Activated effector memory CD4-positive, alpha-beta T cell treated with anti-CD3 and anti-CD28 coated beads, Interleukin-2, amount 50 U/mL, for 16 hours (primary cell): ENCODE data around the gene OR9Q1.
"Not testable (repeated sequence)": the region's sequence is repeated elsewhere in the genome, so short reads cannot be mapped to it uniquely, and the experiment has no call there.

Experiments used
- DNase-seq: peaks from one replicate; pipeline ENCODE4 v3.0.0-alpha.2; 2020

Gene OR9Q1, protein sequence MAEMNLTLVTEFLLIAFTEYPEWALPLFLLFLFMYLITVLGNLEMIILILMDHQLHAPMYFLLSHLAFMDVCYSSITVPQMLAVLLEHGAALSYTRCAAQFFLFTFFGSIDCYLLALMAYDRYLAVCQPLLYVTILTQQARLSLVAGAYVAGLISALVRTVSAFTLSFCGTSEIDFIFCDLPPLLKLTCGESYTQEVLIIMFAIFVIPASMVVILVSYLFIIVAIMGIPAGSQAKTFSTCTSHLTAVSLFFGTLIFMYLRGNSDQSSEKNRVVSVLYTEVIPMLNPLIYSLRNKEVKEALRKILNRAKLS

DNA sequence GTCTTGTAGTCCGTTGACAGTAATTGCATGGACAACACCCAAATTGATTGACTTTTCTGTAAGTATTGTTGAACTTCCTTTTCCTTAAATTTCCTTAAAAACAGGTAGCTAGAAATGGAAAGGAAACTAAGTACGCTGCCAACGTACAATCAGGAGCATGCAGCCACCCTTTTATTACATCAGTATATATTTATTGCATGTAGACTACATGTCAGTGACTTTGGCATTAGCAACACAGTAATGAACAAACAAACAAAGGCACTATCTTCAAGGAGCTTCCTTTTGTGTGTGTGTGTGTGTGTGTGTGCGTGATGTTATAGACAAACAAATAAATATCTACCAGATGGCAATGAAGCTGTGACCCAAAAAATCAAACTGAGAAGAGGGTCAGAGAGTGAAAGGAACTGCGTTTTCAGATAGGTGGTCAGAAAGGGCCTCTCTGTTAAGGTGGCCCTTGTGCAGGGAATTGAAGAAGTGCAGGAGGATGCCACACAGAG, at the start of gene OR9Q1:
TSS of gene OR9Q1 (plus strand) at position 447 of the 497 bp plus-strand sequence. CDS start 155,564 bp downstream, outside the sequence.
- DNase-seq: no peak

DNA sequence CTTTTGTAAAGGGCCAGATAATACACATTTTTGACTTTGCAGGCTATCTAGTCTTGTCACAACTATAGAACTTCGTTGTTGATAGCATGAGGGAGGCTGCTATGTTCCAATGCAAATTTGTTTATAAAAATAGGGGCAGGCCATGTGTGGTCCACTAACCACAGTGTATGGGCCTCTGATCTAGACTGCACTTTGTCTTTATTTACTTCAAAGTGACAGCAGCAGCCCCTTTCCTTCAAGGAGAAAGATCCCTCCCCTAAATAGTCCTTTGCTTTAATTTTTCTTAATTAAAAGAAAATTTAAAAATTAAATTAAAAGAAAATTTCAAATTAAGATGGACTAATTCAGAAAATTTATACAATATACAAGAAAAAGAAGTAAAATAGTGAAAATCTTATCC, 49.5 kb upstream of the OR9Q1 start:
- no peak for DNase-seq

DNA sequence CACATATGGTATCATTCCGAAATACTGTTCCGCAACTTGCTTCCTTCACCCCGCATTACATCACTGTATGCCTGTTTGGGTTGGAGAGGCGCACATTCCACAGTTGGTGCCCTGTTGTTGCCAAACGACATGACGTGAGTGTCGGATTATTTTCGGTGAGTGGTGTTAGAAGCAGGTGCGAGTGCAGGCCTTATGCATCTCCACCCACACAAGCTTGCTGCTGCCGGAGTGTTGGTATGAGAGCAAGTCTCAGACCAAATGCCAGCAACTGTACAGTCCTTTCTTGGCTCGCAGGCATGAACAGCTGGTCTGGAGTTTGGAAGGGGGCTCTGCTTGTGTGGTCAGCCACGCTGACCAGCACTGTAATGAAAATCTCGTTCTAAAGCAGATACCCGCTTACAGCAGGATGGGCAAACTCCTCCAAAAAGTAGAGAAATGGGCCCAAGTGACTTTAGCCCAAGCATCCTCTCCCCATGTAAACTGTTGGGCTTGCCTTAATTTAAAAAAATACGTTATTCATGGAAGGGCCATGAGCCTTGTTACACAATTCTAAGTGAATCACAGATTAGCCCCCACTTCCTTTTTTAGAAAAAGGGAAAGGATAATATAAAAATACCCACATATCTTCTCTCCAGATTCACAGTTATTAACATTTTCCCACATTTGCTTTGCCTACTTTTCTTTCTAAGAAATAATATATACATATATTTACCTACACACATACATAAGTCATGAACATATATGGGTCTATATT, 48.7 kb upstream of the OR9Q1 start:
- DNase-seq: no peak

DNA sequence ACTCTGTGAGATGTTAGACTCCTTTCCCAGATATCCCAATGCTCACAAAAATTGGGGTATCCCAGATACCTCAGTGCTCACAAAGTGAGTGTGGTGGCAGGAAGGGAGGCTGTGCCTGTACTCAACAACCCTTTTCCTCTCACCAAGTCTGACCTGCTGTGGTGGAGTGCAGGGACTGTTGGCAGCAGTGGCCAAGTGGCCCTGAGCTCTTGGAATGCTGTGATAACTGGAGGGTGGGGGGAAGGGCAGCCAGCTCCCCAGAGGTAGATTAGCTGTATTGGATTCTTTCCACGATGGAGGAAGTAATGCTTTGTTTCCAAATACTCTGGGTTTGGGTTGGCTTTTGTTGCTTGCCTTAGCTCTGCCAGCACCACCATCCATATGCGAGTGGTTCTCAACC, 46.0 kb upstream of the OR9Q1 start:
- DNase-seq: no peak

DNA sequence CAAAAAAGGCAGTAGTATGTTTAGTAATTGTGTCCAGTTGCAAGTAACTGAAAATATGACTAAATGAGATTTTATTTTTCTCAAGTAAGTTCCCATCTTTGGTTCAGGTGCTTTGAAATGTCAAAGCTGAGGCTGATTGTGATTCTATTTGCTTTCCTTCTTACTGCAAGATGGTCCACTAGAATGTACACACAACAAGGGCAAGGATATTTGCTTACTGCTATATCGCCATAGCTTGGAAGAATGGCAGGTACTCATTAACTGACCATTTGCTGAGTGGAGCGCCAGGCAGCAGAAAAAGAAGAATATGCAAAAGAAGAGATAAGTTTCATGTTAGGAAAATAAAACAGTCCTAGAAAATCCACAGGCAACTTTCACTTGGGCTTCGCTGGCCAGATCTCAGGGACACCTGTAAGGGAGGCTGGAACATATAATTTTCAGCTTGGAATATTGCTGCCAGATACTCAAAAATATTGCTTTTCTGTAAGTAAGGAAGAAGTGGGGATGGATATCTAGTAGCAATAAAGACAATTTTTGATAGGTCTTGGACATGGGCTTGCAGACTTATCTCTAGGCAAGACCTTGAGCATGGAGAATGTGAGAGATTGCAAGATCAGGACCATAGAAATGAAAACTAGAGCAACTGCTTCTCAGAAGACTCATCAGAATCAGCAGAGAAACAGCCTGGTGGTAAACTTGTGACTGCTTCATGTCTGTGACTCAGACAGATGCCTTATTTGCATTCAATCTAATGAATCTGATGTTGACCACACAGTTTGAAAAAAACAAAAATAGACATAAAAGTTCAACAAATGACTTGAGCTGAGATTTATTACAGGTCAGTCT, 44.8 kb upstream of the OR9Q1 start:
- DNase-seq: no peak

DNA sequence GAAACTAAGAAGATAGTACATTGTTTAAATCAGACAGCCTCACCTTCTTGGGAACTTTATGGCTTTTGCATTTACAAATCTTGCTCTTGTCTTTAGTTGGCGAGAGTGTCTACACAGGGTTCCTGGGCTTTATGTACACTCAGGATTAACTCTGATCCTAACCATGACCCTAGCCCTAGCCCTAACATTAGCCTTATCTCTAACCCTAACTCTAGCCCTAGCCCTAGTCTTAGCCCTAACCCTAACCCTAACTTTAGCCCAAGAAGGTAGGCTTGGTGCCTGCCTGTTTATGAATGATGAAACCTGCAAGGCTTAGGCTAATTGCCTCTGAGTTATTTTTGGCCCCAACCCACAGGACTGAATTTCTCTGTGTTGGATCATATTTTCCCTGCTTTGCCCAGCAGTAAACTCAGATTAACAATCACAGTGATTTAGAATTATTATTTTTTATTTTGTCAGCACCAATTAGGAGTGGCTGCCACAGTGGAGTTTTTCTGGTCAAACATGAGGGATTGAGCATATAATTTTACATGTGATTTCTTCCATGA, 44.1 kb upstream of the OR9Q1 start:
- no peak for DNase-seq

DNA sequence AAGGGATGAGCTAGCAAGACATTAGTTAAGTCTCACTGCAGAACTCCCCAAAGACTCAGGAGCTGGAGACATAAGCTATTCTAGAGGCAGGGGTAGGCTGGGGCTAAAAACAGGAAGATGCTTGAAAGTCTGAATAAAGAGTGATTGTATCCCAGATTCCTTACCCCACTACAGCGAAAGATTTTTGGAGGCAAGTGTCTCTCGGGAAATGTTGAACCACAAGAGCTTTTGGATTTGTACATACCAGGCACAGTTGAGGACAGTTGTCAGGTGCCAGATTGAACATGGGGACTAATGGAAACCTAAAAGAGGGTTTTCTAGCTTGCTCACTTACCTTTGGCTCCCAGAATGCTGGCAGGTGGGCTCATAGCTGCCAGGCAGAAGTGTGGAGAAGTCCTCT, 43.5 kb upstream of the OR9Q1 start:
- no peak for DNase-seq

DNA sequence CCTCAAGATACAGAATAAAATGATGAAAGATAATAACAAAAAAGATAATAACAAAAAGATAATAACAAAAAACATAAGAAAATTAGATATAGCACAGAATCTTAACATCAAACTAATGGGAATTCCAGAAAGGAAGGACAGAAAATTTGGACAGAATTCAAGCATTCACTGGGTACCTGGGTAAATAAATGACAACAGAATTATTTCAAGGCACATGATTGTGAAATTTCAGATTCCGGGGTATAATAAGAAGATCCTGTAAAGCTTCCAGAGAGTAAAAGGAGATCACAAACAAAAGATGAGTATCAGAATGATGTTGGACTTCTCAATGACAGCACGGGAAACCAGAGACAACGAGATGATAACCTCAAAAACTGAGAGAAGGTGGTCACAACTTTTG, 42.1 kb upstream of the OR9Q1 start:
- no peak for DNase-seq

DNA sequence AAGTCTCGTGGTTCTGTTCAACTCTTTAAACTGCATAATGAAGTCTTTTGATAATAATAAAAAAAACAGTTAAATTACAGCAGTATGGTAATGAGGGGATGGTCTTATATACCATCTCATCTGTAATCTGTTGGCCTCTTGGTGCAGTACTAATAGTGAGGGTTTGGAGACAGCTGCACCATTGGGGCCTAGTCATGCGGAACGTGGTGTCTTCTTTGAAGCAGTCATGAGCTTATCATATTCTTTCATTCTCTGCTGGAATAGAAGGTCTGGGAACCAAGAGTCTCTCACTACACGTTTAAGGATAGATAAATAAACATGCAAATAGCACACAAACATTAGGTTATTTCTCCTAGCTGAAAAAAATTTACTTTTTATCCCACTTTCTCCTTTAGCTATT, 40.9 kb upstream of the OR9Q1 start:
- DNase-seq: no peak

DNA sequence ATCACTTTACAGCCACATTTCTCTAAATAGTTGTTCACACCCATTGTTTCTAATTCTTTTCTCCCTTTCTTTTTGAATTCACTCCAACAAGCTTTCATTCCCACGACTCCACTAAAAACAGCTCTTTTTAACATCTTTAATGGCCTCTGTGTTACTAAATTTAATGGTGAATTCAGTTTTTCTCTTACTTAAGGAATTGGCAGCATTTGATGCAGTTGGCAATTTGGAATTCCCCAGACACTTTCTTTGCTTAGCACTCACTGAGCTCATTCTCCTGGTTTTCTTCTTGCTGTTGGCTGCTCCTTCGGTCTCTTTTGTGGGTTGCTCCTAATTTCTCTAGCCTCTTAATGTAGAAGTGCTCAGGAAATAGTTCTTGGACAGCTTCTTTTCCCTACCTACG, 40.5 kb upstream of the OR9Q1 start:
- no peak for DNase-seq

DNA sequence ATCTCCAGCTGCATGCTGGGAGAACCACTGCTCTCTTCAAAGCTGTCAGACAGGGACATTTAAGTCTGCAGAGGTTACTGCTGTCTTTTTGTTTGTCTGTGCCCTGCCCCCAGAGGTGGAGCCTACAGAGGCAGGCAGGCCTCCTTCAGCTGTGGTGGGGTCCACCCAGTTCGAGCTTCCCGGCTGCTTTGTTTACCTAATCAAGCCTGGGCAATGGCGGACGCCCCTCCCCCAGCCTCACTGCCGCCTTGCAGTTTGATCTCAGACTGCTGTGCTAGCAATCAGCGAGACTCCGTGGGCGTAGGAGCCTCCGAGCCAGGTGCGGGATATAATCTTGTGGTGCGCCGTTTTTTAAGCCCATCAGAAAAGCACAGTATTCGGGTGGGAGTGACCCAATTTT, 24.2 kb upstream of the OR9Q1 start:
- not testable (repeated sequence) for DNase-seq

DNA sequence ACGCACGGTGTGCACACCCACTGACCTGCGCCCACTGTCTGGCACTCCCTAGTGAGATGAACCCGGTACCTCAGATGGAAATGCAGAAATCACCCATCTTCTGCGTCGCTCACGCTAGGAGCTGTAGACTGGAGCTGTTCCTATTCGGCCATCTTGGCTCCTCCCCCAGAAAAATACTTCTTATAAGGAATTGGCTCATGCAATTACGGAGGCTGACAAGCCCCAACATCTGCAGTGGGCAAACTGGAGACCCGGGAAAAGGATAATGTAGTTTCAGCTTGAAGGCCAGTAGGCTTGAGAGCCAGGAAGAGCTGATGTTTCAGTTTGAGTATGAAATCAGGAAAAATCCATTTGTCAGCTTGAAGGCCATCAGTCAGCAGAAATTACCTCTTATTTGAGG, 23.7 kb upstream of the OR9Q1 start:
- not testable (repeated sequence) for DNase-seq

DNA sequence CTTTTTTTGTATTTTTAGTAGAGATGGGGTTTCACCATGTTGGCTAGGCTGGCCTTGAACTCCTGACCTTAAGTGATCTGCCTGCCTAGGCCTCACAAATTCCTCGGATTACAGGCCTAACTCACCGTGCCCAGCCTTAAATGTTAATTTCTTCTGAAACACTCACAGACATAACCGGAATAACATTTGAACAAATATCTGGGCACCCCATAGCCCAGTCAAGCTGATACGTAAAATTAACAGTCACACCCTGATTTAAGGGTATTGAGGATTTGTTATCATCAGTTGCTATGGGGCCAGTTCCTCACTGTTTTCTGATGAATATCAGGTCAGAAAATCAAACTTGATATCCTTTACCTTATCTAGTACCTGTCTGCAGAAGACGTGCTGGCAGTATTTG, 23.0 kb upstream of the OR9Q1 start:
- no peak for DNase-seq

DNA sequence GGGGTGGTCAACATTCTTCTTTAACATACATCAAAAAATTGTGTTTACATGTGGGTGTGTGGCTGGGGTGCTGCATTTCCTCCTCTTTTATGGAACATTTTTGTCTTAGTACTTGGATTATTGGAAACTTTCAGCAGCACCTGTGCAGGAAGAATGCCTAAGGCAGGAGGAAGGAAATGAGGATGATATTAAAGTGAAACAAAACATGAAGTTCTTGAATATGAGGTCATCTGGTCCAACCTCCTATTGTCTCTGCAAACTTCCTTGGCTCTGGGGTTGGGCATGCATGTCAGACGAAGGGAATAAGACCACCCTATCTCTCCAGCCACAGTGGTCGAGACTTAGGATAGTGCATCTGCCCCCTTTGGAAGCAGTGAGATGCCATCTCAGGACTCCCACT, 20.6 kb upstream of the OR9Q1 start:
- DNase-seq: no peak

DNA sequence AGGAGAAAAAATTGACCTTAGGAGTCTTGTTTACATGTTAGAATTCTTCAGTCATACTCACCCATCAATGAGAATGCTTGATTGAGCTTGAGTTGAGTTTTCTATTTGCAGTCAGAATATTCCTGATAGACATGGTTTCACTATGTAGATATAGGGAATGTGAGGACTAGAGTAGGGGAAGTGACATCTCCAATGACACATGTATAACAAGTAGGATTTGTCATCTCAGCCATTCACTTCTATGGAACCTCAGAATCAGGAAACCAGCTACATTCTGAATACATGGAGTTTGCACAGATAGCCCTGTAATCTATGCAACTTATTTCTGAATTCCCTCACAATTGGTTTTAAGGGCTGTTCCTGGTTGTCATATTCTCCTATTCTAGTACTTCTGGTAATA, 20.1 kb upstream of the OR9Q1 start:
- no peak for DNase-seq

DNA sequence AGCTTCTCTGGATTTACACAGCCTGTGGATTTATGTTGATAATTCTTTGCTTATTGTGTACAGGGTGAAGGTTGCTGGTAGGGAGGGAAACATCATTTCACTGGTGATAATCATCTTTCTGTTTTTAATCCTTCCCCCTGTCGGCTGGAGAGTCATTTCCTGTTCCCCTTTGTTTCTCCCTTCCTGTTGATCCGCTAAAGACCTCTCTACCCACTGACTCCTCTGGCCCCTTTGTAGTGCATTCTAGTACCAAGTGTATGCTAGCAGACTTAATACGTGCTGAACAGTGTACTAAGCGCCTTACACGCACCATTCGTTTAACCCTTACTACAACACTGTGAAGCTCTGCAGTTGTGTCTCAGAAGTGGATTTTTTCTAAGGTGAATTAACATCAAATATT, 19.0 kb upstream of the OR9Q1 start:
- no peak for DNase-seq

DNA sequence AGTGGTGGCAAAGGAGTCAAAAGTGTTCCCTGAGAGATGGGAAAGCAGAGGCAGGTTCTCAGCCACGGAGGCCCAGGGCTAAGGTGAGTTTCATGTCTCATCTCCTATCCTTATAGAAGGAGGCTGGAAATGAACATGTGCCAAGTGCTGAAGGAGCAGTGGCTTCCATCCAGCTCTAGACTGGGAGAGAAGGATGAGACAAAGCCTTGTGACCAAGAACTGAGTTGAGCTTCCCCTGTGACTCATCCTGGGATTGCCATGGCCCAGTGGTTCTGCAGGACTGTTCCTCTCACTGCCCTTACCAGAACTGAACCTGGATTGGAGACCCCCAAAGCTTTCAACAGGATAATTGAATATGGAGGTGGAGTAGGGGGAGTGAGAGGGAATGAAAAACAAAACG, 16.7 kb upstream of the OR9Q1 start:
- DNase-seq: no peak

DNA sequence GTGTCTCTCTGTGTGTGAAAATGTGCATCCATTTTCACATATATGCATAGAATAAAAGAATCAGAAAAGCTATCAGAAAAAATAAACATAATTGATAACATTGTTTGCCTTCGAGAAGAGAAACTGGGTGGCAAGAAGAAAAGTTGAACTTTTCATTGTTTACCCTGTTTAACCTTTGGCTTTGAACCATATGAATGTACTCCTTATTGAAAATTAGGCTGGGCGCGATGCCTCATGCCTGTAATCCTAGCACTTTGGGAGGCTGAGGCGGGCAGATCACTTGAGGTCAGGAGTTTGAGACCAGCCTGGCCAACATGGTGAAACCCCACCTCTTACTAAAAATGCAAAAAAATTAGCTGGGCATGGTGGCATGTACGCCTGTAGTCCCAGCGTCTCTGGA, 11.9 kb upstream of the OR9Q1 start:
- no peak for DNase-seq

DNA sequence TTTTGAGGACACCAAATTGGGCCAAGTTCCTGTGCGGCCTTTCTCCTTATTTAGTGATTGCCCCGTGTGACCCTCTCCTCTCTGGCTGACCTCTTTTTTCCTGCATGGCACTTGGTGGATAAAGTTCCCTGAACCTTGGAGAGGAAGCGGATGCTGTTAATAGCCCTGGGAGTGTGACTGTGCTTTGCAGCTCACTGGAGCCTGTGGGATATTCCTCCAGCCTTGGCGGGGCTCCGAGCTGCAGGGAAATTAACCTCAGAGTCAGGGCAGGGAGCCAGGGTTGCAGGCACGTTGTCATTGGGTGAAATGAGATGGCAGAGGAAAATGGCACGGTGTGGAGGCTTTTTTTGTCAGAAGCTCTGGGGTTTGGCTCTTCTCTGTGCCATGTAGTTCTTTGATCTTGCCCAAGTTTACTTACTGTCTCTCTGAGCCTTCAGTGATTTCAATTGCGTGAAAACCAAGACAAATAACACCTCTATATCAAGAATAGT, 965 bp downstream of the OR9Q1 start:
- DNase-seq: no peak

DNA sequence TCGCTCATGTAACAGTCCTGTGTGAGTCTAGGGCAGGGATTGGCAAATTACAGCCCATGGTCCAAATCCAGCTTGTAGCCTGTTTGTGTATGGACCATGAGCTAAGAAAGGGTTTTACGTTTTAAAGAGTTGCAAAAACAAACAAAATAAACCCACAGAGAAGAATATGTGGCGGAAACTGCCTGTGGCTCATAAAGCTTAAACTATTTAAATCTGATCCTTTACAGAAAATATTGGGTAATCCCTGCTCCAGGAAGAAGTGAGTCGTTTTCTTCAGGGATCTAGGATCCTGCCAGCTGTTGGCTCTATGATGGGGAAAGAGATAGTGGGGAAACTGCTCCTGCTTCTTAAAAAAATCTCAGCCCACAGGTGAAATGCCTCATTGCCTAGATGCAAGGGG, 3.7 kb downstream of the OR9Q1 start:
- DNase-seq: no peak

DNA sequence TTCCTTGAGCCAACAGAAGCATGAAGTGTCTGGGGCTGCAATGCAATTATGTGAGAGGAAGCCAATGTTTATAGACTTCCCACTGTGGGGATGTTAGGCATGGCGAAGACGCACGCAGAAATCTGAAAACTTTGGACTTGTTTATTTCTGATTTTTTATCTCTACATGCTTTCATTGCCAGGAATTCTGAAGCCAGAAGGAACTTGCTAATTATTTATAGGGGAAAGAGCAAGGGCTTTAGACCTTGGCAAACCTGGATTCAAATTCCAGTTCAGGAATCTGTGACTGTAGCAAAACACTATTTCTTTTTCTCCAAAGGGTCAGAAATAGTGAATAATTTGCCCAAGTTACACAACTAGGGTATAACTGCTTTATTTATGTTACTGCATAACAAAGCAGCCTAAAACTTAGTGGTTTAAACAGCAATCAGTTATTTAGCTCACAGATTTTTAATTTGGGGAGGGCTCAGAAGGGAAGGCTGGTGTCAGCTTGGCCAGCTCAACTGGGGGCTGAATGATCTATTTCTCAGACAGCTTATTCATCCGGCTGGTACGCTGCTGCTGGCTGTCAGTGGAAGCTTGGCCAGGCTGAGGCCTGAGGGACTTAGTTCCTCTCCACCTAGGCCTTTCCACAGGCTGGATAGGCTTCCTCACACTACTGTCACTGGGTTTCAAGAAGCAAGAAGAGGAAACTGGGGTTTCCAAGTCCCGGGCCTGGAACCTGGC, 5.2 kb downstream of the OR9Q1 start:
- DNase-seq: no peak

DNA sequence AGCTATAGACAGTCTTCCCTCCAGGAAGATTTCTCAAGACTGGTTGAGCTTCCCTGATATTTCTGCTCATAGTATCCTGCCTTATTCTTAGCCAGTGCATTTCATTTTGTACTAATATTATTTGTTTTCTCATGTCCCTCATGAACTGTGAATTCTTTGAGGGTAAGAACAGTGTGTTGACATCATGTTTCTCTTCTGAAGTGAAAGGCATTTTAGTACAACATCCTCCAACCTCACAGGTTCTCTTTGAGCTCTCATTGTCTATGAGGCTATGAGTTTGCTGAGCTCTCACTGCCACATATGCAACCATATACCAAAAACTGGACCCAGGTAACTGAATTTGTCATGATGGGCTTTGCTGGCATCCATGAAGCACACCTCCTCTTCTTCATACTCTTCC, 7.0 kb downstream of the OR9Q1 start, which contains the start of gene OR6Q1:
TSS of gene OR6Q1 (plus strand) at position 301 of the 400 bp plus-strand sequence. CDS start at position 301, 0 bp downstream.
- no peak for DNase-seq
